GM12892 (cell line): ENCODE data around the gene POLG2.

Experiments used
- DNase-seq: peaks from one replicate; pipeline ENCODE4 v3.0.0; 2011; ENCODE audit not compliant: insufficient read length
- FAIRE-seq: peaks from 2 replicates; lab custom pipeline; 2011; peaks lifted over from hg19 to GRCh38; lab: Jason Lieb, UNC
- POLR2A ChIP-seq: IDR thresholded peaks from 2 replicates; pipeline ENCODE4 v1.6.1; 2011; ENCODE audit warnings: low read depth, low read length, control low read depth
- POLR2AphosphoS5 ChIP-seq: IDR thresholded peaks from 2 replicates; pipeline ENCODE4 v1.6.1; 2011; ENCODE audit warnings: low read depth, low read length, control low read depth
- TAF1 ChIP-seq: IDR thresholded peaks from 2 replicates; pipeline ENCODE4 v1.6.1; 2011; ENCODE audit warnings: low read depth, mild to moderate bottlenecking, control low read depth, low read length, borderline replicate concordance

POLG2 gene

DNA sequence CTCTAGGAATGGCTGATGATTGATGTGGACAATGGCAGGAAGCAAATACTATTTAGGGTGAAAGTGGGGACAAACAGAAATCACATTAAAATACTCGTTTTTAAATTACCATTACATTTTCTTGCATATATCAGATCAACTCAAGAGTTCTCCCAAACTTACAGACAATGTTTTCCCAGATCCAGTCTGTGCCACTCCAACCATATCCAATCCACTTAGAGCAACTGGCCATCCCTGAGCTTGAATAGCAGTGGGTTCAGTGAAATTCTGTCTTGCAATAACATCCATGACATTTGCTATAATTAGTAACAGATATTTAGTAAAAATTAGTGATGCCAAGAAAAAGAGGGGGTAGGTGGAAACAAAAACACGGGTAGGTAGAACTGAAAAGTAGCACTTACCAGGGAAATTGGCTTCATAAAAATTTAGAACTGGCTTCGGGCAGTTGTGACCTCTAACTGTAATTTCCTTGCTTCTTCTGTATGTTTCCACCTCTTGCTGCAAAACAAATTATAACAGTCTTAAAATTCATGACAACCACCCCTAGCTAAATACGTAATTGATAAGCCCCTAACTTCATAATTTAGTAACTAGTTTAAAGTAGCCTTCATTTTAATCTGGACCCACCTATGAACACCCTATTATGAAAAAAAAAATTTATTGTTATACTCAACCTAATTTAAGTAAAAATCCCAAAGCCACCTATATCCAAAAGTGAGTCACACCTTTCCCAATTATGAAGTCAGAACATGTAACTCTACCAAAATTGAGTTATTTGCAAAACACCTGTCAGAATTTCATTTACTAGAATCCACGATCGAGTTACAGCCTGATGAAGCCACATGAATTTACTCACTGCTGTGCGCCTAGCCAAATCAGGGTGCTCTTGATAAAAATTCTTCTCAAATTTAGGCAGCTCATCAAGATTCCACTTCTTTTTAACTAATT is 7.2 kb upstream of the POLG2 start:
- no peak for DNase-seq
- TF ChIP-seq TAF1, result no peak
- TF ChIP-seq POLR2AphosphoS5, result no peak
- no peak; the same call in 1 of the 2 replicates for TF ChIP-seq POLR2A
- no peak for FAIRE-seq

DNA sequence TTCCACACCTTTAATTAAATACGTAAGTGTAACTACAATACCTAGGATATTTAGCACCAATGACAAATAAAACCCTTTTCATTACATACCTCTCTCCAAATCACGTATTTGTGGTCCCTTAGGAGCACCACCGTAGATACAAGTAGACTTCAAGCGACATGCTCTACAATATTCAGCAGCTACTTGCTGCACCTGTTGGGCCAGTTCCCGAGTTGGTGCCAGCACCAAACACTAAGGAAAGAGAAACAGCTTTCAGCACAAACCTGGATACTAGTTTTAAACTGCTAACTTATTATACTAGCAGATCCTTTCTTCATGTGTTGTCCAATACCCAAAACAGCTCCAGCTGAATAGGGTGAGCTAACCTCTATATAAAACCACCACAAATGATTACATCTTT is 6.5 kb upstream of the POLG2 start:
- TF ChIP-seq POLR2A (no peak), TAF1 (no peak), POLR2AphosphoS5 (no peak)
- no peak for DNase-seq

DNA sequence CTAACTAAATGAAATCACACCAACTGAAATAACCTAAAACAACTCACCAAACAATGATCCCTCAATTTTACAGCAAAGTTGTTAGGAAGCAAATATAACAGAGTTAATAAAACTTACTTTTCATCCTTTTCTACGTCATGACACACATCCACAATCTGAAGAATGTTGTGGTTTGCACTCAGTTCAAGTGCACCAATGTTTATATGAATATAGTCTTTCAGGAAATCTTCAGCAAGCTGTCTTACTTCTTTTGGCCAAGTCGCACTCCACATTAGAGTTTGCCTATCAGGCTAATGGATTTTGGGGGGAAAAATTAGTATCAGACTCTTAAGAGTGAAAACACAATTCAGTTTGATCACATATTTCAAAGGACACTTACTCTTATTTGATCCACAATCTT is 6.0 kb upstream of the POLG2 start:
- 0 out of 2 replicates have a peak, but pooled peaks have one; percentile 24 for TF ChIP-seq POLR2AphosphoS5
- TF ChIP-seq TAF1, result no peak
- DNase-seq (no peak), FAIRE-seq (no peak)

More for the DNA sequence above, 6.5 kb upstream of the POLG2 start:
- no peak for FAIRE-seq

GRCh38 chr17:64502021-64502420 is 5.2 kb upstream of the POLG2 start:
- DNase-seq (no peak), FAIRE-seq (no peak)
- TF ChIP-seq TAF1, result no peak
- no peak for TF ChIP-seq POLR2AphosphoS5
- no peak; the same call in 1 of the 2 replicates for TF ChIP-seq POLR2A

DNA sequence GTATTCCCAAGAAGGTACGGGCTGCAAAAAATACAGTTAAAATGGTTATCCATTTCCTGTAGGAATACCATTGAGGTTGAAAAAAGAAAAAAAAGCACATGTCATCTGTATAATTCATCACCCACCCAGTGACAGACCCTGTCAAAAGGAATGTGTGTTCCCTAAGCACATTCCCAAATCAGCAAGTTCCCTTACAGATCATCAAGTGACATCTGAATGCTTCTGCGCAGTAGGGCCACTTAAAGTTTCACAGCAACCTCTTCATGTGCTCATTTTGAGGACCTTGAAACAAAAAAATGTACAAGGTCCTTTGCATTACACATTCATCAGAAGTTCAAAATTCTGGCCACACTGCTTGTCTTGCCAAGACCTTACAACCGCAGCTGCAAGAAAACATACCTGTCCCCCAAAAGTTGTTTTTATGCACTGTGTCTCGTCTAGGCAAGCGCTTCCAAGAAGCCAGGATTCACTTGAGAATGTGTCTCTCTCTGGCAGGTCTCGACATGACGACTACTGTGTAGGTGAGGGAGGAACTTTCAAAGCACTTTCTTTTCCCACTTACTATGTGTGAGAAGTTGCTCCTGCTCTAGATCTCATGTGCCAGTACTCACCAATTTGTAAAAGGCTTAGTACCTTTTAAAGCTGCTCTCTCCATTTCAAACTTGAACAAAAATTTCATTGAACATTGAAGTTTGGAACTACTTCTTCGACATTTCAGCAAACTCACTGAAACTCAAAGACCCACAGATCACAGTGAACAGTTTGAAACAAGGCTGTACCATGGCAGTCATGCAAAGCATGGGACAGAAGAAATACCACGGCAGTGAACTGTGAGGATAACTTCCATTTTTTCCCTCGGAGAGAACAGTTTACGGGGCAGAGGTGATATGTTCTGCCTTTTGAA is 4.3 kb upstream of the POLG2 start:
- DNase-seq, result no peak
- FAIRE-seq, result no peak

DNA sequence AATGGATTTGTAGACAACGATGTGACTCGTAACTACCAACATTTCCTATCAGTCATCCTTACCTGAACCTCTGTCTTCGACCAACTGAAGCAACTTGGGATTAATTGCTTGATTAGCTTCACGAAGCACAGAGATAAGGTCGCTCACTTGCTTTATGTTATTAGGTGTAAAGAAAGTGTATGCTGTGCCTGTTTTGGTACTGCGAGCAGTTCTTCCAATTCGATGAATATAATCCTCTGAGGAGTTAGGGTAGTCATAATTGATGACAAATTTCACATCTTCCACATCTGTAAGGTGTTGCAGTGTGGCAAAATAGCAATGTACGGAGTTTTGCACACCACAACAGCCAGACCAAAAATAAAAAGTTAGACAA is 3.6 kb upstream of the POLG2 start:
- TF ChIP-seq POLR2AphosphoS5 (peak; percentile 40; the same call in 1 of the 2 replicates), POLR2A (no peak; the same call in 1 of the 2 replicates), TAF1 (no peak)
- no peak for FAIRE-seq
- no peak for DNase-seq

More for the DNA sequence above, 4.3 kb upstream of the POLG2 start:
- TF ChIP-seq POLR2AphosphoS5 (peak; percentile 66), POLR2A (peak; percentile 40; the same call in 1 of the 2 replicates), TAF1 (no peak)

DNA sequence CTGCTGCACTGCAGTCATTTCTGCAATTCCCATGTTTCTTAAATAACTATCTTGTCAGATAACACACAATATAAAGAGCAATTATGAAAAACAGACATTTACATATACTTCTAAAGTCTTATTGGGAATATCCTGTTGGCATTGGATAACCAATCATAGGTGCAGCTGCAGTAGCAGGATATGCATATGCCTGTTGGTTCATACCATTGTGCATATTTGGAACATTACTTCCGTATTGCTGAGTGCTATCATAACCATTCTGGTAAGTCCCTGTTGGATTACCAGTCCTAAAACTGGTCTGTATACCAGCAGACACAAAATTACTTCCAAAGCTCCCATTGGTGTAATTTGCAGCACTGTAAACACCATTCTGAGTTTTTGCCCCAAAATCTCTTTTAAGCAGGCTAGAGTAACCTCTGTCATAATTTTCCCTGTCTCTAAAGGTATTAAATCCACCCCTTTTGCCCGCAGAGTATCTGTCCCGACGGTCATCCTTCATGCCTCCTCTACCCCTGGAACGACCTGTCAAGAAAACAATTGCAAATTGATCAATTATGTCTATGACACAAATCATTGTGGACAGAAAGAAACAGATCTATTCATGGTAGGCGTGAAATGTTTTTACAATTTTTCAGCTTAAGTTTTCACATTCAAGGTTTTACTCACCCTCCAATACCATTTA is 3.1 kb upstream of the POLG2 start:
- TF ChIP-seq POLR2A (peak; percentile 62), TAF1 (no peak), POLR2AphosphoS5 (peak; percentile 62)
- DNase-seq, result no peak

DNA sequence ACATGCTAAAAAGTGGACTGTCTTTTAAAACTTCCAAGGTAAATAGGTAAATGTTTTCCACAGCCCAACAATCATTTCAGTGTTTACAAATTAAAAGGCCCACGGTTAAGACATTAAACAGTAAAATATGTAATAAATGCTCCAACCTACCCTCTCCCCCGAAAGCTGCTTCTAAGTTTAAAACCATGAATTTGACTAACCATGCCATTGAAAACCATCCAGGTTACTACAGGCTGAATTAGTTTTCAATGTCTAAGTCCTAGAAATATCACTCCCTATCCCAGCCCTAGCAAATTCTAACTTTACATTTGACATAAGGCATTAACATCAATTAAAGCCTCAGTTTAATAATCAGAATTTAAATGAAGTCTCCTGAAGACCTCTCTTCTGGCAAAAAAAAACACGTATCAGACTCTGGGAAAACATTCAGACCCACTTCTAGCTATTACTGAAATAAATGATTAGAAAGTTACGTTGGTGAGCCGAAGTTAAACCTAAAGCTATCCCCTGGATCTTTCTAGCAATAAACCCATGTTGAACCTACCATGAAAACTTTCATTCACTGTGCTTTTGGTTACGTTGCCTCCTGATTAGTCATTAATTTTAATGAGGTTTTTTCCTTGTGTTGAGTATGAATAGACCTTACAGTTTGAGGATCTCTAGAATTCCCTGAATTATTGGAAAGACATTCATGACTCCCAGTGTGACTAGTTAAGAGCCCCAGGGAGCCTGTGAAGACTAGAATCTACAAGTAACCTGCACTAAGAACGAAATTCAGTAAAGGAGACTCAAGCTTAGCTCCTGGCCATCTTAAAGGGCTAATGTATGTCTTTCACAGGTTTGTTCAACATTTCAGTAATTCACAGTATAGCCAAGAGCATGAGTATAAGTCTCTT is 1.7 kb upstream of the POLG2 start:
- TF ChIP-seq TAF1, result no peak
- TF ChIP-seq POLR2AphosphoS5, result peak; percentile 79
- TF ChIP-seq POLR2A, result peak; percentile 81
- DNase-seq (no peak), FAIRE-seq (no peak)

More for the DNA sequence above, 3.1 kb upstream of the POLG2 start:
- FAIRE-seq, result no peak

DNA sequence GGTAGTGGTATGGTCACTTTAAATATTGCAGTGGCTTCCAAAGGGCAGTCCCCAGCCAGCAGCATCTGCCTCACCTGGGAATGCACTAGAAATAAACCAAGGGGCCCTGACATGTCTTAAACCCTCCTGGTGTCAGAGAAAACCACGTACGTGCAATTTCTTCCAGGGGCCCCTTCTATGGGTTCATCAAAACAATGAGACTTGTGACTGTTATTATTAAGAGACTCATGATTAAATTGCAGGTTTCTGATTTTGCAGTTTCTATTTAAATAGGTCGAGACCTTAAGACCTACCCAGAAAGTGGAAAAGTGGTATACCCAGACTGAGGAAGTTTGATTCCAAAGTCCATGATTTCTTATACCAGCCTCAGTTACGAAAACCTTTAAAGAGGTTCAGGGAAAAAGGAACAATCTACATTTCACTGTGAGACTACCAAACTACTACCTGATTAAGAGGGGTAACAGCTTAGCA is 746 bp upstream of the POLG2 start:
- FAIRE-seq, result peak; percentile 24
- TF ChIP-seq POLR2AphosphoS5 (no peak), TAF1 (no peak), POLR2A (no peak; the same call in 1 of the 2 replicates)

More for the DNA sequence above, 746 bp upstream of the POLG2 start:
- no peak for DNase-seq
